NCI-H1092 treated with DMSO at 0.1 percent for 48 hours (cell line): ENCODE data around the gene FBXW10B.
"Not testable (repeated sequence)": the region's sequence is repeated elsewhere in the genome, so short reads cannot be mapped to it uniquely, and the experiment has no call there.

Experiments used
- DNase-seq: peaks from one replicate; lab custom pipeline; 2025; lab: John Stamatoyannopoulos, UW

The FBXW10B gene, protein sequence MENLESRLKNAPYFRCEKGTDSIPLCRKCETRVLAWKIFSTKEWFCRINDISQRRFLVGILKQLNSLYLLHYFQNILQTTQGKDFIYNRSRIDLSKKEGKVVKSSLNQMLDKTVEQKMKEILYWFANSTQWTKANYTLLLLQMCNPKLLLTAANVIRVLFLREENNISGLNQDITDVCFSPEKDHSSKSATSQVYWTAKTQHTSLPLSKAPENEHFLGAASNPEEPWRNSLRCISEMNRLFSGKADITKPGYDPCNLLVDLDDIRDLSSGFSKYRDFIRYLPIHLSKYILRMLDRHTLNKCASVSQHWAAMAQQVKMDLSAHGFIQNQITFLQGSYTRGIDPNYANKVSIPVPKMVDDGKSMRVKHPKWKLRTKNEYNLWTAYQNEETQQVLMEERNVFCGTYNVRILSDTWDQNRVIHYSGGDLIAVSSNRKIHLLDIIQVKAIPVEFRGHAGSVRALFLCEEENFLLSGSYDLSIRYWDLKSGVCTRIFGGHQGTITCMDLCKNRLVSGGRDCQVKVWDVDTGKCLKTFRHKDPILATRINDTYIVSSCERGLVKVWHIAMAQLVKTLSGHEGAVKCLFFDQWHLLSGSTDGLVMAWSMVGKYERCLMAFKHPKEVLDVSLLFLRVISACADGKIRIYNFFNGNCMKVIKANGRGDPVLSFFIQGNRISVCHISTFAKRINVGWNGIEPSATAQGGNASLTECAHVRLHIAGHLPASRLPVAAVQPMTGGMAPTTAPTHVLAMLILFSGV

GRCh38 chr17:15619331-15620058 lies at the start of gene FBXW10B:
Gene FBXW10B, minus strand, starts transcription at chr17:15619704. Its CDS starts 192 bp downstream, at chr17:15619512.
- DNase-seq: not testable (repeated sequence)

DNA sequence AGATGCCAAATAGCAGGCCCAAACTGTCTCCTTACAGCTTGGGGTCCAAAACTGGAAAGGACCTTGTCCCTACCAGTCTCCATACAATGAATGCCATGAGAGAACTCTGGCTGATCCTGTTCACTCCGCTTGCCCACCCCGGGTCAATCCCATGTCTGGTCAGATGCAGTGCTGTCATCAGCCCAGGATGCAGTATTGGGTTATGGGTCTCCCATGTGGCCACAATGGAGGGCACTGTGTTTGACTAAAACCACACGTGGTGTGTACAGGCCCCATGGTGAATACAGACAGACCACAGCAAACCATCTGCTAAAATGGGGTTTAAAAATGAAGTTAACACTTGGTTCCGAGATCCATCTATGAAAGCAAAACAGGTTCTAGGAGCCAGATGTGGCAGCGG lies 44.2 kb upstream of the FBXW10B start:
- DNase-seq: no peak

DNA sequence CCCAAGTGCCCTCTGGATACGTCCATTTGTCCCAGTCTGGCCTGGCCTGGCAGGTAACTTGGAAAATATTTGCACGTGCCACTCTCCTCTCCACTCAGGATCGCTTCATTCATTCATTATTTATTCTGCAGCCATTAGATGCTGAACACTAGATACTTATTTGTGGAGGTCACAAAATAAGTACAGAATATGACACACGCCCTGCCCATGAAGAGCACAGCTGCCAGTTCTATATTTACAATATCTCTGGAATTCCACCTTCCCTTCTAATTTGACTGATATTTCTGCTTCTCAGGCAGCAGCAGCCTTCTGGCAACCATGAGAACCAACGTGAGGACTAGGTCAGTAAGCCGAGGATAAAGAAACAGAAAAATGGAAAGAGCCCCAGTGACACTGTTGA lies 43.7 kb upstream of the FBXW10B start:
- DNase-seq: no peak

DNA sequence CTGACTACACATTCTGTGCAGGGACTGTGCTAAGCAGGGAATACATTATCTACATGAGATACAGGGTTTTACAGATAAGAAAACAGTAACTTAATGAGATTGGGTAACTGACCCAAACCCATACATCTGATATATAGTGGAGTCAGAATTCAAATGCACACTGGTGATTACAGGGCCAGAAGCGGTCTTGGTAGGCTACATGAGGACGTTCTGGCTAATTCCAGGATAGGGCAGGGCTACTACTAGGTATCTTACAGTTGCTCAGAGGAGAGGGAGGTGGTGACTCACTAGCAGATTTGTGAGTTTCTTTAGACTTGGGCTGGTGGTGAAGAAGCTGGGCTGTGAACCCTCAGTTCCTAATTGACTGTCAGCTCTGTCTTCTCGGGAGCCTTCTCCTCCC lies 43.2 kb upstream of the FBXW10B start:
- DNase-seq: no peak

DNA sequence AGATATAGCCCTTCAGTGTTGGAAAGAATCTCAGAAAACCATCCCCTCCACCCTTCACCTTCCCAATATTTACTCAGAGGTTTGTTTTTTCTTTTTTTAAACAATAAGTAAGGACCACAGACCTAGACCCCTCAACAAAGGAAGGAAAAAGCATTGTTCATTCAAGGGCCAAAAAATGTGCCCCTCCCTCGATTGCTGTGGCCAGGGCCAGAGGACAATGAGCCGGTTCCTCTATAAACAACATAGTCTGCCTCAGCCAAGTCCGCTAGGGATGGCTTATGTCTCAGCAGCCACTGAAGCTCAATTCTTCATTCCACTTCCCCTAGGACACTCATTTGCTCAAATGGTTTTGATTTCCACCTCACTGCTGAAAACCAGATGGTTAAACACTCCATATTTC lies 40.6 kb upstream of the FBXW10B start:
- DNase-seq: no peak

DNA sequence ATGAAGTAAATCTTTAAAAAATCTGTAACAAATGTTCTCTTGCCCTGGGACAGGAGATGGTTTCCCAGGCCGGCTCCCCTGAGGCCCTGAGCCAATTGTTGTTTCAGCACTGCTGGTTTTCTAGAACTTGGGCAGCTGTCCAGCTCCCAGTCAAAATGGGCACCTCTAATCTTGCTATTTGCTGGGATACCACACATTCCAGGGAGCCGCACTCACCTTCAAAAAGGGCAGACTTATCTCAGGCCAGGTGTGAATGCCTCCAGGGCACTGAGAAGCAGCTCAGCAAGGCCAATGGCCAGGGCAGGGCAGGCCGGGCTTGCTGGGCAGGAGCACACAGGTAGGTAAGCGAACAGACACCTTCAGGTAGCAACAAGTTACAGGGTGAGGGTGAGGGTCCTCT lies 40.2 kb upstream of the FBXW10B start:
- no peak for DNase-seq

DNA sequence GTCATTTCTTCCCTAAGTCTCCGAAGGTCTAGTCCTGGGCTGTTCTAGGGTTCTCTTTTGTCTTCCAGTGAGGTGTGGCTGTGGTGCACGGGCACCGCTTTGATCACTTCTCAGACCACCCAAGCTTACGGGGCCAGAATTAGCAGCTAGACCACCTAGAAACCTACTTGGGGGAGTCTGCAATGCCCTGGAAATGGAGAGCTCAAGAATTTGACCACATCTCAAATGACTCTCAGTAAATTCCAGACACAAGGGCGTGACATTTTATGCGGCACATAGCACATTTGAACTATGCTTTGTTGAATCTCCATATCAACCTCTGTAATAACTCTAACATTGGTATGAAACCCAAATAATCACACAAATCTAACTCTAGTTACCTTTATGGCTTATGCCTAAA lies 39.7 kb upstream of the FBXW10B start:
- DNase-seq: no peak

GRCh38 chr17:15658296-15658695 lies 38.8 kb upstream of the FBXW10B start:
- DNase-seq: no peak

DNA sequence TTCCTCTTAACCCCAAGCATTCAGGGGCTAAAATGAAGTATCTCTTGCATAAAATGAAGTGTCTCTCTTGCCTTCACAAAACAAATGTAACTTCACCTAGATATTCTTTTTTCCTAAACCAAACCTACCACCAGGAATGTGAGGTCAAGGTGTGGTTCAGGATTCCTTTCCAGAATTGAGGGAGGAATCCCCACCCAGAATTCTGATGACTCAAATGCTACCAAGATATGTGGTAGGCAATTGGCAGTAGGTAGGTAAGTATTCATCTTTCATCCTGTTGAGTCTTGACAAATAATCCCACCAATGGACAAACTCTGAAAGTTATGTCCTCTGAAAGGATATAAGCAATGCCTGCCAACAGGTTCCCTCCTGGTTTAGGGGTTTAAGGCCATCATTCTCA lies 38.4 kb upstream of the FBXW10B start:
- DNase-seq: no peak

- no peak for DNase-seq
These were observed 35.5 kb upstream of the FBXW10B start for GRCh38 chr17:15654886-15655561.

GRCh38 chr17:15654401-15654800 lies 34.9 kb upstream of the FBXW10B start:
- not testable (repeated sequence) for DNase-seq

DNA sequence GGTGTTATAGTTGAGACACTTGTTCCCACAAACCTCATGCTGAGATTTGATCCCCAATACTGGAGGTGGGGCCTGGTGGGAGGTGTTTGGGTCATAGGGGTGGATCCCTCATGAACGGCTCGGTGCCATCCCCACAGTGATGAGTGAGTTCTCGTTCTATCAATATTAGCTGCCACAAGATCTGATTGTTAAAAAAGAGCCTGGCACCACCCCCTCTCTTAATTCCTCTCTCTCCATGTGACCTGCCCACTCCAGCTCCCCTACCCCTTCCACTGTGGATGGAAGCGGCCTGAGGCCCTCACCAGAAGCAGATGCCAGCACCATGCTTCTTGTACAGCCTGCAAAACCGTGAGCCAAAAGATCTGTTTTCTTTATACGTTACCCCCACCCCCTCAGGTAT lies 33.5 kb upstream of the FBXW10B start:
- DNase-seq: no peak

- DNase-seq: peak; percentile 43
These were observed 32.1 kb upstream of the FBXW10B start for GRCh38 chr17:15651583-15652110.

GRCh38 chr17:15650741-15651582 lies 31.5 kb upstream of the FBXW10B start:
- peak; percentile 16 for DNase-seq

DNA sequence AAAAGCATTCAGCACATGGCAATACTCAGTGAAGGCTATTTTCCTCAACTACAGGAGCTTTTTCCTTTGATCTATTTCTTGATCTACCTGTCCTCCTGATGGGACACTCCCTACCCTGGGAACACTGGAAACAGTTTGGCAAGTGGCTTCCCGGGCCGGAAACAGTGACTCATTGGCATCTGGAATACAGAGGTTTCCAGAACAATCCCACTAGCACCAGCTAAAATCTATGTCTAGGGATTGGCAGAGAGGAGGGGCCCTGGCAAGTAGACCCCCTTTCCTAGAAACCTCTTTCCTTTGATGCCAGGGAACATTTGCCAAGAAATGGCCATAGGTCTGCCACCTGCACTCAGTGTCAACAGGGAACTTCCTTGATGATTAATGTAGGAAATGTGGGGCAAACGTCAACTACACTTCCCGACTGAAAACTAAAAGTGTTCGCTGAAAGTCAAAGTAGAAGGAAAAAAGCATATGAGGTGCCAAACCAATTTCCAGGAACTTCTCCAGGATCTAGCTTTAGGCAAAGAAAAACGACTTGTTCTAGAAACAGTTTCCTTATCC lies 30.4 kb upstream of the FBXW10B start:
- DNase-seq: no peak

DNA sequence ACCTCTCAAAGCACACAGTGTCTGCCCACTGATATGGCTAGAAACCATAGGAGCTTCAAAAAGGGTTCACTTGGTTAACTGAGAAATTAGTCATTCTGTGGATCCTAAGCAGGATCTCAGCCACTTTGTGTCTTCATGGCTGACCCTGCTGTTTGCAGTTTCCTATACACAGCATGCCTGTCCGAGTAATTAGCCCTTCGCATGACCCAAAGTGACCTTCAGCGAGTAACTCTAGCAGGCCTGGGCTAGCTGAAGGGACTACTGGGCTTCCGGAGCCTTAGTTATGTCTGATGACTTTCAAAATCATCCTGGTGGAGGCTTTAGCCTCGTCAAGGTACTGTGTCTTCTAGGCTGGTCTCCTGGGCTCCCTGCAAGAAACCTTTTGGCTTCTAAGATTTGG lies 28.9 kb upstream of the FBXW10B start:
- DNase-seq: no peak

DNA sequence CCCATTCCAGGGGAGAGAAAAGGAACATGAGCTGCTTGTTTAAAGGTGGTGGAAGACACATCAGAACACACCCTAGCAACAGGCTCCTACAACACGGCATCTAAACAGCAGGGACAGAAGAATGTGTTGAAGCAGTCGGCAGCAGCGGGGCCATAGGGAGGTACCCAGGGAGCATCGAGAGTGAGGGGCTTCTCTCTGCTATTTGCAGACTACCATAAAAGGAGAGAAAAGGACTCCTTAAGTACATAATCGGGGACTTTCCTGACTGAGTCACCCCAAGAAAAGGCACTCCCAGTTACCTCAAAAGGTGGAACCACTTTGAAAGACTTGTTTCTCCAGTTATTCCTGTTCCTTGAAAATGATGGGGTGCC lies 26.4 kb upstream of the FBXW10B start:
- DNase-seq: not testable (repeated sequence)

GRCh38 chr17:15645099-15645941 lies 25.8 kb upstream of the FBXW10B start:
- not testable (repeated sequence) for DNase-seq

DNA sequence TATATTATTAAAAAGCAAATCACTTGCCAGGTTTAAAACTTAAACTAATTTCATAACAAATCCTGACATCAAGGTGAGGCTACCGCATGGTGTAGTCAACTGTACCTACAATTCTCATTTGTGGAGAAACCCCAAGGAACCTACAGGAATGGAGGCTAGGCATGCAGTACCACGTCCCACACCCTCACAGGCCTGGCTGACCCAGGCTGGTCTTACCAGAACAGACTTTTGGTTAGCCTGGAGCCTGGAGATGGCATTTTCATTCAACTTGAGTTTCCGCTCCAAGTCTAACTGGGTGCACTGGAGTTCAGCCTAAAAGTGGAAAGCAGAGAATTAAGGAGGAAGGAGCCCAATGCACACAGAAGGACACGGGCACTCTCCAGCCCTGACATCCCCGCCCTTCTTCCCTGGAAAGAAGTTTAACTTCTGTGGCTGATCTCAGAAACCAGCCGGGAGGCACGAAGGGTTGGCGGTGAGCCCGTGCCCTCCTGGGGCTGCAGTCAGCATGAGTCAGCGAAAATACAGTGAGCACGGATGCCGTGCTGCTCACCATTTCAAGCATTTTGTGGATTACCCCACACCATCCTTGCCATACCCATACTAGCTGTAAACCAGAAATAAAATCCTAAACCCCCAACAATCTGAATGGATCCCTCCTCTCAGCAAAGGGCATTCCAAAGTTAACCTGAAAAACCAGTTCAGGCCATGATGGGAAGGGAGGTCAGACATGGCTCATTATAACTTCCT lies 23.2 kb upstream of the FBXW10B start:
- DNase-seq: not testable (repeated sequence)
